Adrenal gland (tissue), 12 donors: ENCODE results near the gene KRT16. TPM values are rescaled to one million over a fixed set of nuclear protein-coding genes. Genes with fewer than 3 reads are reported as not detected.

Source experiments
- DNase-seq, 7 donors: peaks; one replicate each; pipeline ENCODE4 v3.0.0-alpha.2; 2019 to 2020
- H3K27ac ChIP-seq, 5 donors: fragments of 200-600 bp; sonication (generic) in 4 of 5; 1 replicate in 3 of 5; 2 replicates in 2 of 5; pipeline versions ENCODE4 v1.5.1 to v1.8.0; 2016 to 2020; ENCODE audit warnings: mild to moderate bottlenecking in 1 of 5
- H3K27me3 ChIP-seq: fragments of 200-600 bp; 2 replicates; pipeline ENCODE4 v1.8.0; 2021
- H3K36me3 ChIP-seq, 2 donors: fragments of 200-600 bp; replicated peaks in 1 of 2; 1 replicate in 1 of 2; 2 replicates in 1 of 2; pipeline versions ENCODE4 v1.5.1 to v1.8.0; 2018 to 2022
- H3K4me1 ChIP-seq, 2 donors: fragments of 200-600 bp; replicated peaks in 1 of 2; 1 replicate in 1 of 2; 2 replicates in 1 of 2; pipeline versions ENCODE4 v1.5.1 to v1.8.0; 2018 to 2021
- H3K4me3 ChIP-seq, 4 donors: fragments of 200-600 bp; sonication (generic) in 3 of 4; one replicate each; pipeline ENCODE4 v1.5.1; 2016 to 2018
- H3K9me3 ChIP-seq, 3 donors: fragments of 200-600 bp; sonication (generic) in 1 of 3; replicated peaks in 1 of 3; 1 replicate in 2 of 3; 2 replicates in 1 of 3; pipeline versions ENCODE4 v1.5.1 to v1.8.0; 2016 to 2021
- CTCF ChIP-seq, 6 experiments: fragments of 450-650 bp in 4 of 6; fragments of 200-600 bp in 2 of 6; sonication (generic) in 1 of 6; IDR thresholded peaks; 1 replicate in 5 of 6; 2 replicates in 1 of 6; pipeline versions ENCODE4 v1.5.1 to v1.8.0; 2016 to 2021; ENCODE audit warnings: antibody characterized with exemption in 6 of 6, mild to moderate bottlenecking in 2 of 6, moderate library complexity in 1 of 6
- POLR2A ChIP-seq, 2 donors: fragments of 450-650 bp; IDR thresholded peaks; one replicate each; pipeline ENCODE4 v1.6.1; 2017; ENCODE audit warnings: antibody characterized with exemption in 2 of 2, mild to moderate bottlenecking in 2 of 2, moderate library complexity in 1 of 2
- WGBS, 4 donors: extraction: QIAGEN DNeasy Blood & Tissue Kit in 2 of 4; methylation state at CpG; one replicate each; pipeline versions ENCODE4 v1.1.5 to v1.1.7; 2013 to 2017; 5-methylcytosine and 5-hydroxymethylcytosine counted together
- intact Hi-C, 2 donors: fragments of 100-400 bp; cut with DNase I; formaldehyde crosslinking; loops; one replicate each; pipeline versions ENCODE4 v1.14.1 to v1.15.0; 2022 to 2023
- polyA plus RNA-seq, 3 donors: library from polyadenylated mRNA; stranded (reverse); fragments of 200-250 nt in 2 of 3; fragments of 350-450 nt in 1 of 3; fragmentation: Illumina TruSeq in 1 of 3; extraction: RNeasy Lipid Tissue Mini Kit (QIAGEN cat#74804) in 1 of 3; gene quantifications; one replicate each; pipeline ENCODE4 v1.2.3, GENCODE V29; 2013 to 2014
- total RNA-seq, 9 donors: library from RNA; depleted of rRNA in 4 of 9; stranded (reverse); fragments of >200 nt in 4 of 9; fragments of 120-200 nt in 1 of 9; fragmentation: NEBNext Ultra II Directional in 1 of 9; extraction: Animal tissue kit (Norgen Biotek cat#: 25700) in 1 of 9; gene quantifications; one replicate each; pipeline versions ENCODE4 v1.1.0 to v1.2.4, GENCODE V29; 2013 to 2023
- donor health status: healthy with polysubstance abuse.
- donor health status: Bipolar disorder and iron deficiency.
- donor health status: DM: yes; HTN: yes; CAD: no.
- donor health status: DM: no; HTN: no; CAD: no.
- donor health status: DM: no; HTN: no; CAD: no.
- donor health status: DM: yes; HTN: yes; CAD: no.

KRT16 gene
- total and polyA plus RNA-seq, 12 donors, result 0.18 to 4.5 (median 0.69) TPM; not detected in 3

GRCh38 chr17:41595585-41595984, 17.0 kb downstream of the KRT16 start:
- Histone ChIP-seq H3K4me3 (no peak overlapping the region), H3K36me3 (no peaks in the 10 kb centered on the region), H3K4me1 (no peaks in the 10 kb centered on the region), H3K27me3 (no peaks in the 10 kb centered on the region), H3K9me3 (no peaks in the 10 kb centered on the region), H3K27ac (no peak overlapping the region)
- DNase-seq, result no peak
- TF ChIP-seq POLR2A (IDR thresholded peaks at IDR 0.05), result no peak
- no peak for TF ChIP-seq CTCF (IDR thresholded peaks at IDR 0.05)
- 81 to 87% (median 84%) methylated on average over 8 of the region's 8 CpGs for WGBS, 4 donors
- intact Hi-C loops, result no loop called here

- intact Hi-C loops, result no loop called here
- no peak for TF ChIP-seq CTCF (IDR thresholded peaks at IDR 0.05)
- TF ChIP-seq POLR2A (IDR thresholded peaks at IDR 0.05), result no peak
- H3K4me3 ChIP-seq, result no peak overlapping the region
- no peak for DNase-seq
- H3K27ac ChIP-seq, result no peak overlapping the region
- no peaks in the 10 kb centered on the region for H3K9me3 ChIP-seq
- no peaks in the 10 kb centered on the region for H3K36me3 ChIP-seq
- no peaks in the 10 kb centered on the region for H3K4me1 ChIP-seq
- H3K27me3 ChIP-seq, result no peaks in the 10 kb centered on the region
- 35 to 79% (median 47%) methylated on average over 3 of the region's 3 CpGs for WGBS, 4 donors
These were observed 18.1 kb downstream of the KRT16 start for GRCh38 chr17:41594363-41594915.

GRCh38 chr17:41593306-41593981, 19.1 kb downstream of the KRT16 start:
- Histone ChIP-seq H3K27me3 (no peaks in the 10 kb centered on the region), H3K9me3 (no peaks in the 10 kb centered on the region), H3K36me3 (no peaks in the 10 kb centered on the region), H3K4me1 (no peaks in the 10 kb centered on the region), H3K27ac (no peak overlapping the region), H3K4me3 (no peak overlapping the region)
- 36 to 67% (median 52%) methylated on average over 5 to 8 of the region's 8 CpGs; no CpG with 5 or more reads in 1 of the 4 donors for WGBS, 4 donors
- no peak for DNase-seq
- no peak for TF ChIP-seq POLR2A (IDR thresholded peaks at IDR 0.05)
- no peak for TF ChIP-seq CTCF (IDR thresholded peaks at IDR 0.05)
- intact Hi-C loops, result no loop called here

GRCh38 chr17:41592601-41593305, 19.8 kb downstream of the KRT16 start:
- H3K36me3 ChIP-seq, result no peaks in the 10 kb centered on the region
- H3K4me3 ChIP-seq, result no peak overlapping the region
- DNase-seq, result no peak
- H3K4me1 ChIP-seq, result no peaks in the 10 kb centered on the region
- H3K27ac ChIP-seq, result no peak overlapping the region
- H3K9me3 ChIP-seq, result no peaks in the 10 kb centered on the region
- H3K27me3 ChIP-seq, result no peaks in the 10 kb centered on the region
- 83 to 90% (median 87%) methylated on average over 10 to 12 of the region's 12 CpGs for WGBS, 4 donors
- no peak for TF ChIP-seq CTCF (IDR thresholded peaks at IDR 0.05)
- TF ChIP-seq POLR2A (IDR thresholded peaks at IDR 0.05), result no peak
- intact Hi-C loops, result no loop called here
